Renal pelvis (tissue), 4 donors: ENCODE measurements around the gene FKRP. TPM values are rescaled to one million over a fixed set of nuclear protein-coding genes. Genes with fewer than 3 reads are reported as not detected.
"Not testable (repeated sequence)": the region's sequence is repeated elsewhere in the genome, so short reads cannot be mapped to it uniquely, and the experiment has no call there.

Experiments
- DNase-seq: peaks from one replicate; pipeline ENCODE4 v3.0.0-alpha.2; 2013
- polyA plus RNA-seq, 3 donors: library from polyadenylated mRNA; unstranded; fragments of 120-200 nt; gene quantifications; one replicate each; pipeline ENCODE4 v1.2.1, GENCODE V29; 2013; ENCODE audit not compliant: insufficient read length in 3 of 3

Gene FKRP
- polyA plus RNA-seq, 3 donors = 21.2 to 29.7 (median 26.4) TPM

- no peak for DNase-seq
Observed at GRCh38 chr19:46755853-46756543, 10.1 kb downstream of the FKRP start.

- no peak for DNase-seq
Observed at GRCh38 chr19:46756544-46756888, 10.7 kb downstream of the FKRP start.

GRCh38 chr19:46759206-46759605, 13.3 kb downstream of the FKRP start:
- DNase-seq = no peak

GRCh38 chr19:46759817-46760333, 14.0 kb downstream of the FKRP start:
- no peak for DNase-seq

GRCh38 chr19:46760363-46760762, 14.5 kb downstream of the FKRP start:
- DNase-seq = no peak

GRCh38 chr19:46760897-46761296, 15.0 kb downstream of the FKRP start:
- DNase-seq = not testable (repeated sequence)

GRCh38 chr19:46761418-46761831, 15.6 kb downstream of the FKRP start:
- DNase-seq = no peak

- DNase-seq = no peak
Observed at GRCh38 chr19:46762245-46762890, 16.5 kb downstream of the FKRP start.

- DNase-seq = no peak
Observed at GRCh38 chr19:46764817-46765291, 19.0 kb downstream of the FKRP start.

GRCh38 chr19:46766569-46767317, 20.9 kb downstream of the FKRP start:
- DNase-seq = no peak

- not testable (repeated sequence) for DNase-seq
Observed at GRCh38 chr19:46768746-46769145, 22.9 kb downstream of the FKRP start.

GRCh38 chr19:46772170-46773017, 26.5 kb downstream of the FKRP start:
- DNase-seq = no peak

GRCh38 chr19:46773018-46773399, 27.2 kb downstream of the FKRP start:
- DNase-seq = no peak

GRCh38 chr19:46775642-46776258, 29.9 kb downstream of the FKRP start:
- no peak for DNase-seq

- no peak for DNase-seq
Observed at GRCh38 chr19:46776927-46777911, 31.4 kb downstream of the FKRP start.

- not testable (repeated sequence) for DNase-seq
Observed at GRCh38 chr19:46777956-46778645, 32.2 kb downstream of the FKRP start.

GRCh38 chr19:46782355-46783019, 36.6 kb downstream of the FKRP start:
- DNase-seq = no peak

GRCh38 chr19:46783670-46784069, 37.8 kb downstream of the FKRP start:
- DNase-seq = no peak
